GM13976 (cell line): ENCODE data around the gene SLC7A14.

ENCODE experiments used
- DNase-seq: peaks from one replicate; pipeline ENCODE4 v3.0.0; 2012; ENCODE audit warnings: low spot score
- CTCF ChIP-seq: IDR thresholded peaks from 2 replicates; pipeline ENCODE4 v1.5.1; 2012; ENCODE audit warnings: borderline replicate concordance, mild to moderate bottlenecking; ENCODE audit not compliant: insufficient read depth; ENCODE audit errors: extremely low read depth, missing control alignments, control extremely low read depth
- in situ Hi-C: fragments of 300-500 bp; cut with MboI; formaldehyde crosslinking; loops from one replicate; pipeline ENCODE4 v1.12.0; 2022; ENCODE audit warnings: low sequenced_read_pairs, mixed read lengths, inconsistent platforms; ENCODE audit not compliant: unreplicated experiment

Gene SLC7A14

GRCh38 chr3:170520996-170521395, 64.9 kb downstream of the SLC7A14 start:
- in situ Hi-C loops, result no loop called here
- TF ChIP-seq CTCF, result no peak
- no peak for DNase-seq

GRCh38 chr3:170517242-170517945, 68.5 kb downstream of the SLC7A14 start:
- TF ChIP-seq CTCF, result no peak
- in situ Hi-C loops, result no loop called here
- no peak for DNase-seq

- DNase-seq, result no peak
- no peak for TF ChIP-seq CTCF
- in situ Hi-C loops, result no loop called here
Observed at GRCh38 chr3:170513642-170514041, 72.2 kb downstream of the SLC7A14 start.

GRCh38 chr3:170511371-170511770, 74.5 kb downstream of the SLC7A14 start:
- DNase-seq, result no peak
- no peak for TF ChIP-seq CTCF
- in situ Hi-C loops, result no loop called here

GRCh38 chr3:170508839-170509238, 77.0 kb downstream of the SLC7A14 start:
- in situ Hi-C loops, result no loop called here
- no peak for DNase-seq
- TF ChIP-seq CTCF, result no peak

- no peak for TF ChIP-seq CTCF
- no peak for DNase-seq
- in situ Hi-C loops, result no loop called here
Observed at GRCh38 chr3:170508291-170508690, 77.6 kb downstream of the SLC7A14 start.
